CD4-positive, CD25-positive, alpha-beta regulatory T cell (primary cell): ENCODE results near the gene MLIP. TPM values are rescaled to one million over a fixed set of nuclear protein-coding genes. Genes with fewer than 3 reads are reported as not detected.

Experiments used
- ATAC-seq, 2 donors: fragments of 150-1000 bp; cut with Tn5 transposase; one replicate each; pipeline ENCODE4 v1.10.0; 2021; ENCODE audit warnings: low read depth in 2 of 2, moderate number of reproducible peaks in 2 of 2, moderate library complexity in 1 of 2
- DNase-seq, 3 donors: peaks; one replicate each; pipeline versions ENCODE4 v3.0.0 to v3.0.0-alpha.2; 2012 to 2022; ENCODE audit warnings: mixed read lengths in 1 of 3
- H3K27ac ChIP-seq: one replicate; pipeline ENCODE4 v1.7.0; 2013; ENCODE audit warnings: mild to moderate bottlenecking, low read length; ENCODE audit not compliant: insufficient read depth, poor library complexity, severe bottlenecking
- H3K27me3 ChIP-seq: one replicate; pipeline ENCODE4 v1.7.0; 2013; ENCODE audit warnings: low read length; ENCODE audit not compliant: control insufficient read depth, insufficient read depth
- H3K36me3 ChIP-seq: one replicate; pipeline ENCODE4 v1.7.0; 2013; ENCODE audit warnings: mild to moderate bottlenecking, low read length, moderate library complexity; ENCODE audit not compliant: control insufficient read depth, insufficient read depth
- H3K4me1 ChIP-seq: 2 replicates; pipeline ENCODE4 v1.7.0; 2013; ENCODE audit warnings: mild to moderate bottlenecking, low read length; ENCODE audit not compliant: insufficient read depth, control insufficient read depth, poor library complexity, severe bottlenecking
- H3K4me3 ChIP-seq: one replicate; pipeline ENCODE4 v1.7.0; 2013; ENCODE audit warnings: low read depth, mild to moderate bottlenecking, low read length, moderate library complexity
- H3K9me3 ChIP-seq, 2 experiments: 1 replicate in 1 of 2; 2 replicates in 1 of 2; pipeline ENCODE4 v1.7.0; 2013; ENCODE audit warnings: low read length in 2 of 2, mild to moderate bottlenecking in 1 of 2, moderate library complexity in 1 of 2; ENCODE audit not compliant: control insufficient read depth in 2 of 2
- H3K27ac Mint-ChIP-seq, 3 donors: one replicate each; pipeline ENCODE4 v1.8.0; 2020 to 2022; ENCODE audit warnings: mild to moderate bottlenecking in 3 of 3, mixed read lengths in 3 of 3, moderate library complexity in 2 of 3
- H3K27me3 Mint-ChIP-seq: one replicate; pipeline ENCODE4 v1.8.0; 2022; ENCODE audit warnings: mild to moderate bottlenecking, mixed read lengths
- H3K36me3 Mint-ChIP-seq: one replicate; pipeline ENCODE4 v1.8.0; 2020; ENCODE audit warnings: mixed read lengths
- H3K4me1 Mint-ChIP-seq, 4 donors: one replicate each; pipeline ENCODE4 v1.8.0; 2020 to 2022; ENCODE audit warnings: mixed read lengths in 4 of 4, mild to moderate bottlenecking in 1 of 4
- H3K4me3 Mint-ChIP-seq, 4 donors: one replicate each; pipeline ENCODE4 v1.8.0; 2020 to 2022; ENCODE audit warnings: mild to moderate bottlenecking in 4 of 4, mixed read lengths in 4 of 4, moderate library complexity in 3 of 4
- H3K9me3 Mint-ChIP-seq, 7 donors: one replicate each; pipeline ENCODE4 v1.8.0; 2020 to 2022; ENCODE audit warnings: mixed read lengths in 7 of 7, mild to moderate bottlenecking in 3 of 7, moderate library complexity in 2 of 7
- polyA plus RNA-seq, 4 donors: library from polyadenylated mRNA; unstranded; fragments of 300-500 nt; fragmentation: Illumina TruSeq; gene quantifications; one replicate each; pipeline ENCODE4 v1.2.3, GENCODE V29; 2021
- total RNA-seq: library from RNA; stranded (reverse); gene quantifications from one replicate; pipeline ENCODE4 v1.2.3, GENCODE V29; 2022

The MLIP gene
- total RNA-seq (not detected), polyA plus RNA-seq (not detected)

- Mint-ChIP-seq H3K9me3 (peaks cover 0 to 15% (median 4%) of the 10 kb centered on the region in 7 donors), H3K27ac (no peak within 1 kb of the TSS), H3K4me3 (no peak within 1 kb of the TSS), H3K27me3 (no peaks in the 10 kb centered on the region), H3K36me3 (no peaks in the 10 kb centered on the region), H3K4me1 (no peaks in the 10 kb centered on the region)
- ATAC-seq (no peak), DNase-seq (no peak)
- H3K4me1 ChIP-seq = no peaks in the 10 kb centered on the region
- no peaks in the 10 kb centered on the region for H3K27me3 ChIP-seq
- no peak within 1 kb of the TSS for H3K4me3 ChIP-seq
- no peaks in the 10 kb centered on the region for H3K9me3 ChIP-seq
- H3K36me3 ChIP-seq = no peaks in the 10 kb centered on the region
- no peak within 1 kb of the TSS for H3K27ac ChIP-seq
Measured at GRCh38 chr6:54111341-54112045, at the start of gene MLIP. Gene MLIP (plus strand): TSS chr6:54111443. CDS start chr6:54111480, 37 bp downstream.

GRCh38 chr6:54063228-54063539, 48.1 kb upstream of the MLIP start:
- no peaks in the 10 kb centered on the region for H3K4me1 ChIP-seq
- H3K4me3 ChIP-seq = no peak overlapping the region
- no peak overlapping the region for H3K27ac ChIP-seq
- no peaks in the 10 kb centered on the region for H3K27me3 ChIP-seq
- H3K36me3 ChIP-seq = no peaks in the 10 kb centered on the region
- H3K27ac Mint-ChIP-seq = no peak overlapping the region
- H3K27me3 Mint-ChIP-seq = no peaks in the 10 kb centered on the region
- no peak for ATAC-seq
- no peaks in the 10 kb centered on the region for H3K36me3 Mint-ChIP-seq
- DNase-seq = no peak
- no peak overlapping the region for H3K4me3 Mint-ChIP-seq
- H3K4me1 Mint-ChIP-seq = no peaks in the 10 kb centered on the region
- H3K9me3 ChIP-seq = no peaks in the 10 kb centered on the region
- peaks cover 0 to 2% (median 0%) of the 10 kb centered on the region in 7 donors for H3K9me3 Mint-ChIP-seq

GRCh38 chr6:54068694-54069093, 42.5 kb upstream of the MLIP start:
- H3K27ac ChIP-seq = no peak overlapping the region
- DNase-seq (no peak), ATAC-seq (no peak)
- no peaks in the 10 kb centered on the region for H3K4me1 Mint-ChIP-seq
- no peak overlapping the region for H3K4me3 ChIP-seq
- H3K9me3 ChIP-seq = no peaks in the 10 kb centered on the region
- H3K9me3 Mint-ChIP-seq = no peaks in the 10 kb centered on the region
- H3K36me3 Mint-ChIP-seq = no peaks in the 10 kb centered on the region
- no peaks in the 10 kb centered on the region for H3K27me3 ChIP-seq
- H3K27ac Mint-ChIP-seq = no peak overlapping the region
- no peaks in the 10 kb centered on the region for H3K27me3 Mint-ChIP-seq
- H3K36me3 ChIP-seq = no peaks in the 10 kb centered on the region
- H3K4me1 ChIP-seq = no peaks in the 10 kb centered on the region
- H3K4me3 Mint-ChIP-seq = no peak overlapping the region

GRCh38 chr6:54070025-54070424, 41.2 kb upstream of the MLIP start:
- Mint-ChIP-seq H3K4me1 (no peaks in the 10 kb centered on the region), H3K27ac (no peak overlapping the region), H3K9me3 (no peaks in the 10 kb centered on the region), H3K27me3 (no peaks in the 10 kb centered on the region), H3K36me3 (no peaks in the 10 kb centered on the region), H3K4me3 (no peak overlapping the region)
- Histone ChIP-seq H3K4me3 (no peak overlapping the region), H3K9me3 (no peaks in the 10 kb centered on the region), H3K36me3 (no peaks in the 10 kb centered on the region), H3K27ac (no peak overlapping the region), H3K4me1 (no peaks in the 10 kb centered on the region), H3K27me3 (no peaks in the 10 kb centered on the region)
- DNase-seq (no peak), ATAC-seq (no peak)

- no peaks in the 10 kb centered on the region for H3K4me1 ChIP-seq
- Mint-ChIP-seq H3K27me3 (no peaks in the 10 kb centered on the region), H3K9me3 (no peaks in the 10 kb centered on the region), H3K4me3 (no peak overlapping the region), H3K4me1 (no peaks in the 10 kb centered on the region), H3K36me3 (no peaks in the 10 kb centered on the region), H3K27ac (no peak overlapping the region)
- no peak overlapping the region for H3K4me3 ChIP-seq
- no peak overlapping the region for H3K27ac ChIP-seq
- ATAC-seq (no peak), DNase-seq (no peak)
- no peaks in the 10 kb centered on the region for H3K36me3 ChIP-seq
- no peaks in the 10 kb centered on the region for H3K27me3 ChIP-seq
- no peaks in the 10 kb centered on the region for H3K9me3 ChIP-seq
Measured at GRCh38 chr6:54071821-54072340, 39.4 kb upstream of the MLIP start.

GRCh38 chr6:54072635-54073313, 38.5 kb upstream of the MLIP start:
- H3K27ac Mint-ChIP-seq = no peak overlapping the region
- Histone ChIP-seq H3K4me3 (no peak overlapping the region), H3K27me3 (no peaks in the 10 kb centered on the region), H3K36me3 (no peaks in the 10 kb centered on the region), H3K9me3 (no peaks in the 10 kb centered on the region), H3K4me1 (no peaks in the 10 kb centered on the region), H3K27ac (no peak overlapping the region)
- H3K4me3 Mint-ChIP-seq = no peak overlapping the region
- H3K36me3 Mint-ChIP-seq = no peaks in the 10 kb centered on the region
- no peaks in the 10 kb centered on the region for H3K4me1 Mint-ChIP-seq
- no peaks in the 10 kb centered on the region for H3K9me3 Mint-ChIP-seq
- DNase-seq = no peak
- H3K27me3 Mint-ChIP-seq = no peaks in the 10 kb centered on the region
- no peak for ATAC-seq

- no peaks in the 10 kb centered on the region for H3K27me3 ChIP-seq
- H3K36me3 ChIP-seq = no peaks in the 10 kb centered on the region
- no peak overlapping the region for H3K4me3 Mint-ChIP-seq
Measured at GRCh38 chr6:54073487-54073886, 37.8 kb upstream of the MLIP start.

GRCh38 chr6:54074109-54074508, 37.1 kb upstream of the MLIP start:
- no peaks in the 10 kb centered on the region for H3K27me3 Mint-ChIP-seq
- H3K4me1 Mint-ChIP-seq = no peaks in the 10 kb centered on the region
- H3K36me3 ChIP-seq = no peaks in the 10 kb centered on the region
- DNase-seq = no peak
- no peaks in the 10 kb centered on the region for H3K36me3 Mint-ChIP-seq
- H3K27ac Mint-ChIP-seq = no peak overlapping the region
- no peaks in the 10 kb centered on the region for H3K27me3 ChIP-seq
- no peak overlapping the region for H3K4me3 ChIP-seq
- H3K9me3 Mint-ChIP-seq = no peaks in the 10 kb centered on the region
- no peak overlapping the region for H3K4me3 Mint-ChIP-seq
- H3K4me1 ChIP-seq = no peaks in the 10 kb centered on the region
- H3K9me3 ChIP-seq = no peaks in the 10 kb centered on the region
- ATAC-seq = no peak
- no peak overlapping the region for H3K27ac ChIP-seq

More at GRCh38 chr6:54073487-54073886, 37.8 kb upstream of the MLIP start:
- H3K36me3 Mint-ChIP-seq = no peaks in the 10 kb centered on the region
- DNase-seq = no peak
- Histone ChIP-seq H3K4me1 (no peaks in the 10 kb centered on the region), H3K9me3 (no peaks in the 10 kb centered on the region), H3K4me3 (no peak overlapping the region), H3K27ac (no peak overlapping the region)
- no peaks in the 10 kb centered on the region for H3K9me3 Mint-ChIP-seq
- no peak overlapping the region for H3K27ac Mint-ChIP-seq
- no peak for ATAC-seq
- no peaks in the 10 kb centered on the region for H3K4me1 Mint-ChIP-seq
- no peaks in the 10 kb centered on the region for H3K27me3 Mint-ChIP-seq
